Measurements from ENCODE around the gene RIPOR2. TPM values are rescaled to one million over a fixed set of nuclear protein-coding genes. Genes with fewer than 3 reads are reported as not detected.

RIPOR2 gene
- total and polyA plus RNA-seq, 11 donors = 0.76 to 14.2 (median 4.2) TPM

- WGBS, 4 donors = 88 to 93% (median 89%) methylated on average over 2 of the region's 2 CpGs
- TF ChIP-seq CTCF (IDR thresholded peaks at IDR 0.05) (no peak), POLR2A (IDR thresholded peaks at IDR 0.05) (no peak)
- H3K4me3 ChIP-seq = no peak overlapping the region
- no peaks in the 10 kb centered on the region for H3K27me3 ChIP-seq
- intact Hi-C loops (cut with DNase I) = no loop called here
- no peak for DNase-seq
- ATAC-seq = no peak
- no peaks in the 10 kb centered on the region for H3K36me3 ChIP-seq
- H3K4me1 ChIP-seq = no peaks in the 10 kb centered on the region
- H3K27ac ChIP-seq = no peak overlapping the region
- H3K9me3 ChIP-seq = no peaks in the 10 kb centered on the region
These were observed 140.7 kb downstream of the RIPOR2 start for GRCh38 chr6:24795106-24795505.

GRCh38 chr6:24788031-24788665, 147.6 kb downstream of the RIPOR2 start:
- no peak for TF ChIP-seq CTCF (IDR thresholded peaks at IDR 0.05)
- TF ChIP-seq POLR2A (IDR thresholded peaks at IDR 0.05) = no peak
- Histone ChIP-seq H3K27ac (no peak overlapping the region), H3K4me1 (no peaks in the 10 kb centered on the region), H3K36me3 (peaks cover 2 to 53% (median 47%) of the 10 kb centered on the region in 9 donors), H3K9me3 (no peaks in the 10 kb centered on the region), H3K27me3 (no peaks in the 10 kb centered on the region), H3K4me3 (no peak overlapping the region)
- 92 to 98% (median 97%) methylated on average over 4 of the region's 4 CpGs for WGBS, 4 donors
- intact Hi-C loops (cut with DNase I) = no loop called here
- ATAC-seq = no peak
- no peak for DNase-seq

DNA sequence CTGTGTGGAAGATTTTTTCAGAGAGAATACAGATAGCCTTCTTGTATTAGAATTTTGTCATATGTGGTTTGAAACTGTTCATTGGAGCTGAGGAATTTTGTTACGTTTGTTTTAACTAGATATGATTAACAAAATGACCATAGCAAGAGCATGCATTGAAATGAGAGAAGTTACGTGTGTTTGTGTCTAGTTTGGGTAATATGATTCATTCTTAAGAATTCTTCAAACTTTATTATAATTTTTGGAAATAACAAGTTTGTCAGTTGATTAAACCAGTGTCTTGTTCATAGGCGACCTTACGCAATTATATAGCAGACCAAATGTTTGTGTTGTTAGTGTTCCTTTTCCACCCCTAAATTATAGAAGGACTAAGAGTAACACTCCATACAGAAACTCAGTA, 155.6 kb downstream of the RIPOR2 start:
- H3K36me3 ChIP-seq = peaks cover 0 to 49% (median 38%) of the 10 kb centered on the region in 9 donors
- WGBS, 4 donors = 95 to 97% (median 96%) methylated on average over 4 of the region's 4 CpGs
- intact Hi-C loops (cut with DNase I) = no loop called here

More for the DNA sequence above, 155.6 kb downstream of the RIPOR2 start:
- no peaks in the 10 kb centered on the region for H3K27me3 ChIP-seq
- ATAC-seq (no peak), DNase-seq (no peak)
- H3K9me3 ChIP-seq = no peaks in the 10 kb centered on the region
- TF ChIP-seq POLR2A (IDR thresholded peaks at IDR 0.05) (no peak), CTCF (IDR thresholded peaks at IDR 0.05) (no peak)
- H3K4me3 ChIP-seq = no peak overlapping the region
- H3K4me1 ChIP-seq = peaks cover 0 to 32% (median 12%) of the 10 kb centered on the region in 12 donors
- H3K27ac ChIP-seq = no peak overlapping the region
